ENCODE results near the gene GALNTL6.
"Not testable (repeated sequence)": the region's sequence is repeated elsewhere in the genome, so short reads cannot be mapped to it uniquely, and the experiment has no call there.

Gene GALNTL6

GRCh38 chr4:173024203-173024602 is 1211.0 kb downstream of the GALNTL6 start:
- no peak for TF ChIP-seq CTCF (IDR thresholded peaks at IDR 0.05; ENCODE audit: borderline replicate concordance, insufficient read depth, low read depth, low read length)
- no peak overlapping the region for H3K4me3 ChIP-seq (ENCODE audit: low read depth, low read length)

GRCh38 chr4:173025131-173025530 is 1211.9 kb downstream of the GALNTL6 start:
- TF ChIP-seq CTCF (IDR thresholded peaks at IDR 0.05; ENCODE audit: borderline replicate concordance, insufficient read depth, low read depth, low read length) = peak; percentile 40; the same call in 1 of the 2 replicates
- H3K4me3 ChIP-seq (ENCODE audit: low read depth, low read length) = no peak overlapping the region

GRCh38 chr4:173037242-173037641 is 1224.0 kb downstream of the GALNTL6 start:
- TF ChIP-seq CTCF (IDR thresholded peaks at IDR 0.05; ENCODE audit: borderline replicate concordance, insufficient read depth, low read depth, low read length) = no peak
- no peak overlapping the region for H3K4me3 ChIP-seq (ENCODE audit: low read depth, low read length)

- no peak for TF ChIP-seq CTCF (IDR thresholded peaks at IDR 0.05; ENCODE audit: borderline replicate concordance, insufficient read depth, low read depth, low read length)
- H3K4me3 ChIP-seq (ENCODE audit: low read depth, low read length) = no peak overlapping the region
Observed at GRCh38 chr4:173038192-173038896, 1225.1 kb downstream of the GALNTL6 start.

- H3K4me3 ChIP-seq (ENCODE audit: low read depth, low read length) = no peak overlapping the region
- no peak for TF ChIP-seq CTCF (IDR thresholded peaks at IDR 0.05; ENCODE audit: borderline replicate concordance, insufficient read depth, low read depth, low read length)
Observed at GRCh38 chr4:173039617-173040577, 1226.7 kb downstream of the GALNTL6 start.

- no peak overlapping the region for H3K4me3 ChIP-seq (ENCODE audit: low read depth, low read length)
- TF ChIP-seq CTCF (IDR thresholded peaks at IDR 0.05; ENCODE audit: borderline replicate concordance, insufficient read depth, low read depth, low read length) = no peak
Observed at GRCh38 chr4:173041482-173041881, 1228.3 kb downstream of the GALNTL6 start.

- not testable (repeated sequence) for H3K4me3 ChIP-seq (ENCODE audit: low read depth, low read length)
Observed at GRCh38 chr4:173042139-173042538, 1228.9 kb downstream of the GALNTL6 start.
